ENCODE results near the gene UTP25.

Gene UTP25

DNA sequence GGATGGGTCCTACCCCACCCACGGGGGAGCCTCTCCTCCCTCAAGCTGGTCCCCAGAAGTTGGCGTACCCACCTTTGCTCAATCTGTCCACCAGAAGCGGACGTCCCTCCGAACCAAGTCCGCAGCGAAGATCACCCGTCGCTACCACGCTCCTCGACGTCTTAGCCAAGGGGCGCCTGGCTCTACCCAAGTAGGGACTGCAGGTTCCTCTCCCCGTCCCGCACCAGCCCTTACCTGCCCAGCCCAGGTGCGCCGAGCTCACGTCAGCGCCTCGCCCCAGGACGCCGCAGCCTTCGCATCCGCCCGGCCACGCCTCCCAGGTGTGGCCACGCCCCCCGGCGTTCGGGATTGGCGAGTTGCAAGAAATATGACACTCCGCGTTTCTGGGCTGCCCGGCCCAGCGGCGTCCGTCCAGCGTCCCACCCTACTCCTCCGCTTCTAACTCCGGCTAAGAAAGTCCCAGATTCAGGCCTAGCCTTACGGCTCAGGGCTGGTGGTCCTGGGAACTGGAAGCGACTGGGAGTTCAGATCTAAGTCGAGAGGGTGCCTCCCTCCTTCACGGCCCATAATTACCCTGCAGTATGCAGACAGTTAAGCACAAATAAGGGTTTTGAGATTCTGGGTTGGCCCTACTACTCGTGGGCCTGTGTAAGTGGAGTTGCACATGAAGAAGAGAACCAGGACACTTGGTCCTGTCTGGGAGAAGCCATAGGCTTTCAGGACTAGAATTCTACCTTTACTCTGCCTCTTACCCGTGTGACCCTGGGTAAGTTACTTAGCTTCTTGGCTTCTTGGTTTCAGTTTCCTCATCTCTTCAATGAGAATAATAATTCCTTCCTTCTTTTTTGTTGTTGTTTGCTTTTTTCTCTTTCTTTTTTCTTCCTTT lies 21.7 kb upstream of the UTP25 start, which contains the start of gene IRF6:
TSS of gene IRF6 (minus strand) at position 268 of the 886 bp plus-strand sequence. CDS start 4,729 bp downstream, outside the sequence.
- DNase-seq = peak; percentile 42 to 76

- no peak for DNase-seq
Observed at GRCh38 chr1:209807509-209807908, 20.3 kb upstream of the UTP25 start.

DNA sequence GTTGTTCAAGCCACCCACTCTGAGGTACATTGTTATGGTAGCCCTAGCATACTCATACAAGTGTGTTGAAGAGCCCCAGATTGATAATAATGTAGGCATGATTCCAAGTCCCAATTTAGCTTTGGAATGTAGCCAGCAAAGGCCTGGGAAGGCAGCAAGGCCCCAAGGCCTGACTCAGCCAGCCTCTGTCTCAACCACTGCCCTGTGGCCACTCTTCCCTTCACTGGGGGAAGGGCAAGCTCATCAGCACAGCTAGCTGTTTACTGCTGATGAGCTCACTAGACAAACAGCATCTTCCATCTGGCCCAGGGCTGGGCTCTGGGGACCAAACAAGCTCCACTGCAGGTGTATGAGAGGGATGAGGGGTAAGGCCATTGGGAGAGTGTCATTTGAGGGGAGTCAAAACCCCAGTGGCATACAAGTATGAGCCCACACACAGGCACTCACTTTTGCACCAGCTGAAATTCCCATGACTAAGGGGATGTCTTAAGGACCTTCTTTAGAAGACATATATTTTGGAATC lies 19.7 kb upstream of the UTP25 start:
- no peak for DNase-seq

DNA sequence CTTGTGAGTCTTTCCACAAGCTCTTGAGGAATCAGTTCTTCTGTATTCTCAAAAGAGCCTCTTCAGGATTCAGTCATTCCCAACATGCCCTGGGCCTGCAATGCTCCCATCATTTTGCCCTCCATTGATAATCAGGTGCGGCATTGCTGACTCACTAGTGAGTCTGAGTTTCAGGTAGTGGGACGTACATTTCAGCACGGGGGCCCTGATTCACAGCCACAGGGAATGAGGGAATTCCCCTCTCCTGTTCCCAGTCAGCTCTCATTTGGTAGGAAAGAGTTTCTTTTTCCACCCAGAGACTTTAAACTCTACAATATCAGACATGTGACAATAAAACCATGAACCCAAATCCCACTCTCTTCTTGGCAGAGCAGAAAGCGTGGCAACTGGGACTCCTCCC lies 18.2 kb upstream of the UTP25 start:
- DNase-seq = no peak

DNA sequence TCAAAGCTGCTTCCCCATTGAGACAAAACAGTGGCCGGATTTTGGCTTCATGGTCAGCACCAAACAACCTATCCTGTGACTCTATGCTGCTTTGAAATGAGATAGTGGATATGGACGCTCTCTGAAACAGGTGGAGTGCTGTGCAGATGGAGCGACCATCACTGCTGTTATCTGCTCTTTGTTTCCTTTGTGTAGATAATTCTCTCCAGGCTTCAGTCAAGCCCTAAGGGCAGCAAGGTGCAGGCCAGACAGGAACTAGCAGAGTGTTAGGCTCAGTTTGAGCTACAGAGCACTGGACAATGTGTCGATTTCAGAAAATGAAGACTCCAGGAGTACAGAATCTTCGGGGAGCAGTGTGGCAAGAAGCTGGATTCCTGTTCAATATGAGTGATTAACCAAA lies 17.0 kb upstream of the UTP25 start:
- no peak for DNase-seq

DNA sequence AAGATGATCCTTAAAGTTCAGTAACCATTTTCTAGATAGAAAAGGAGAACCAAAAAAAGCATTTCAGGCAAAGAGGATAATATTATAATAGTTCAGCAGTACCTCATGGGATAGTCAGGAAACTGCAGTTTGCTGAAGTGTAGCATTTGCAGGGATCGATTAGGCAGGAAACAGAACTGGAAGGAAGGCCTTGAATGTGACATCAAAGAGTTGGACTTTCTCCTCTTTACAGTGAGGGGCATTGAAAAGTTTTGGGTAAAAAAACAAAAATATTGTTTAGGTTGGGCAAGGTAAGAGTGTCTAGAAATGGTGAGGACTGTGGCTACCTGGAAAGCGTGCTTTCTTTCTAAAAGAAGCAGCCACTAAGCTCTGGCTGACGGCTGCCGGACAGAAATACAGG lies 13.9 kb upstream of the UTP25 start:
- no peak for DNase-seq

GRCh38 chr1:209815490-209815889 lies 12.3 kb upstream of the UTP25 start:
- DNase-seq = no peak

GRCh38 chr1:209815931-209816341 lies 11.8 kb upstream of the UTP25 start:
- DNase-seq = no peak

DNA sequence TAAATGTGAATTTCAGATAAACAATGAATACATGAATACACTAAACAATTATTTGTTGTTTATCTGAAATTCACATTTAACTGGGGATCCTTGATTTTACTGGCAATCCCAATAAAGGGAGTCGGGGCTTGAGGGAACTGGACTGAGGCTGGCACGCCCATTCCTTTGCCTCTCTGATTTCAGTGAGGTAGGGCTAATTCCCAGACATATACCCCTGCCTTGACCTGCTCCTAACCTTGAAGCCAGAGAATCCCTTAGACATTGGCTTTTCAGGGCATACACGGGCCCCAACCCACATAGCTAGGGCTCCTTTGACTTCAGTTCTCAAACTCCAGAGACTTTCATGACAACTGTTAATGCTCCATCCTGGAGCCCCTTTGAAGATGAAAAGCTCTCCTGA lies 10.8 kb upstream of the UTP25 start:
- no peak for DNase-seq

GRCh38 chr1:209817691-209818090 lies 10.1 kb upstream of the UTP25 start:
- DNase-seq = no peak

DNA sequence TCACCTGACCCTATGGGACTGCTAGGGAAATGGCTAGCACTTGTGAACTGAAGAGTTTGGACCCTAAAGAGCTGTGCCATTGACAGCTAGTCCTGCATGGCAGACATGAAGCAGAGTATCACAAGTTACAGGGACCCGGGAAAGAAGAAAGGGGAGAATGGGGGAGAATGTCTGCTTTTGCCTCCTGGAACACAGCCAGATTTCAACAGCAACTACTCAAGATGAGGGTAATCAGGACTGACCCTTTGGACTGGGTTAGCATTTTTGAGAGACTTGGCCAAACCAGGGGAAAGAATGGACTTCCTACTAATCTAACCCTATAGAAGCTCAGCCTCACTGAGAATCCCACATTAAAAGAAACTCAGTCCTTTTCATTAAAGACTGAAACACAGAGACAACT lies 8.7 kb upstream of the UTP25 start:
- DNase-seq = no peak

GRCh38 chr1:209820986-209821385 lies 6.8 kb upstream of the UTP25 start:
- no peak for DNase-seq

DNA sequence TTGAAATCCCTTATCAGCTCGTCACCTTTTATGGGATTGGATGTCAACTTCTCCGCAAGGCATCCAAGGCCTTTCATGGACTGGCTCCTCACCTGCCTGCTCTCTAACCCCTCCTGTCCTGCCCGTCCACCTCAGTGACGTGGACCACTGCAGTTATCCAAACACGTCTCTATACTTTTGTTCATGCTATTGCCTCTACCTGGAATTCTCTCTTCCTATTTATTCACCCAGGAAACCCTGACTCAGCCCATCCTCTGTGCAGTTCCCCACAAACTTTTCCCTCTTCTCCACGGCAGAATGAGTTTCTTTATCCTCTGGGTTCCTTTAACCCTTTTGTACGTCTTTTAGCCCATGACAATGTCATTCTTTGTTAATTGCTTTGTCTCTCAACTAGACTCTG lies 5.1 kb upstream of the UTP25 start:
- no peak for DNase-seq

- peak in 1 of 2 donors; percentile 14 for DNase-seq
Observed at GRCh38 chr1:209823143-209824041, 4.4 kb upstream of the UTP25 start.

- no peak for DNase-seq
Observed at GRCh38 chr1:209825591-209826434, 2.0 kb upstream of the UTP25 start.

DNA sequence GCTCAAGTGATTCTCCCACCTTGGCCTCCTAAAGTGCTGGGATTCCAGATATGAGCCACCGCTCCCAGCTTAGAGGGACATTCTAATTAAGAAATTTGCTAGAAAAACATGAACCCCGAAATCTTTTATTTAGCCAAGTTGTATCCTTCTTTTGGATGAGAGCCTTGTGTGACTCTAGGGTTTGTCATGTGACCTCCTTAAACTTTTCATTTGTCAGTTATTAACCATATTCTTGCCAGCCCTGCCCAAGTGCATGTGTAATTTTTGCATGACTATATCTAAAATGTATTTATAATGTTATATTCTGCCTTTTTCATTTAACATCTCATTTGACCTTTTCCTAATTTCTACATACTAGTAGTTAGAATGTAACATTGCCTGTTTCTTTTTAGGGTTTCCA lies 1.9 kb downstream of the UTP25 start:
- DNase-seq = no peak

DNA sequence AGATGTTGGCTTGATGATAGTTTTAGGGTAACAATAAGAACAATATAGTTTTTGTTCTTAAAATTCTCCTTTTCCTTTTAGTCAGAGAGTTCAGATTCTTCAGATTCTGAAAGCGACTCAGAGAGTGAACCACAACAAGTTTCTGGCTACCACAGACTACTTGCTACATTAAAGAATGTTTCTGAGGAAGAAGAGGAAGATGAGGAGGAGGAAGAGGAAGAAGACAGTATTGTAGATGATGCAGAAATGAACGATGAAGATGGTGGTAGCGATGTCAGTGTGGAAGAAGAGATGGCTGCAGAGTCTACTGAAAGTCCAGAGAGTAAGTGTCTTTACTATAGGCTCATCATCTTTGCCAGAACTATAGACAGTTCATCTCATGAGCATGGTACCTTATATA lies 3.0 kb downstream of the UTP25 start:
- DNase-seq = no peak

GRCh38 chr1:209831615-209832014 lies 3.8 kb downstream of the UTP25 start:
- no peak for DNase-seq

GRCh38 chr1:209835782-209836298 lies 8.1 kb downstream of the UTP25 start:
- no peak for DNase-seq

GRCh38 chr1:209837671-209838070 lies 9.9 kb downstream of the UTP25 start:
- DNase-seq = no peak

DNA sequence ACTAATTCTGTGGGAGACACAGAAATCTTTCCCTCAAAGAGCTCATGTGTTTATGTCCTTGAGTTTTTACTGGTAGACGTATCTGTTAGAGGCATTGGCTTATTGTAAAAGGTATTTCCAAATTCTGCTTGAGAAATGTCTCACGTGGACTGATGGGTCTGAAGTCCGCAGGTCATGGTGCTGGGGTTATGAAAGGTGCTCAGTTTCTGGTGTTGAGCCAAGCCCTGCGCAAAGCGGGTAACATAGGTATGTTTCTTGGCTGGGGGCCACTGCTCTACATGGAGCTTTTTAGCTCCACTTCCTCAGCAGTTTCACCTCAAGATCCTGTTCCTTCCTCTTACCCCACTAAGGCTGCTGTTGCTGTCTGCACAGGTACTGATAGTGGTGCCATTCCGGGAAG lies 10.8 kb downstream of the UTP25 start:
- no peak for DNase-seq

DNA sequence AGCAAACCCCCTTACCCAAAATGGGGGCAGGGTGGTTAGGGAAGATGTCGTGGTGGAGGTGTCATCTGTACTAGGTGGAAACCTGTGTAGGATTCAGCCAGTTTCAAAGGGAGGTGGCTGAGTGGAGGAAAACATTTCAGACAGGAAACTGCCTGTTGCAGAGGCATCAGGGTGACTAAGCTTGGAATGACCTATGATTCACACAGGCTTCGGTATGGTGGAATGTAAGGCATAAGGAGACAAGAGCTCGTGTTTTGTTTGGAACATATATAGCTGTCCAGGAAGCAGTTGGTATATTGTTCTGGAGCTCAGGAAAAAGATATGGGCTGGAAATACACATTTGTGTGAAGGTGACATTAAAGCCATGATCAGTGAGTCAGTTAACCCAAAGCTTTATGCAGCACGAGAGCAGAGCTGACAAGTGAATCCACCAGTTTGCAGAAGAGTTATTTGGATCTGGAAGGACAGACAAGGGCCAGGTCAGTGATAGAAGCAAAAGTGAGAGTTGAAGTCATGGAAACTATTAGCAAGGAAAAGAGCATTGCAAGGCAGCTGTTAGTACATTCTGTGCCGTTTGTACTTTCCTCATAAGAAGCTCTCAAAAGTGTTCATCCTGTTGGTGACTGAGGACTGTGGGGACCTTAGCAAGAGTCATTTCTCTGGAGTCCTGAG lies 12.2 kb downstream of the UTP25 start:
- no peak for DNase-seq
